GM12878 (cell line): ENCODE measurements around the gene GNAQ.

Experiments
- CHD4 ChIP-seq: fragments of 200-600 bp; sonication (generic); IDR thresholded peaks from 2 replicates; pipeline ENCODE4 v1.6.1; 2016; ENCODE audit warnings: mild to moderate bottlenecking
- MYC ChIP-seq: IDR thresholded peaks from 2 replicates; pipeline ENCODE4 v1.6.1; 2011; ENCODE audit warnings: mild to moderate bottlenecking, low read length, moderate library complexity, inconsistent platforms; ENCODE audit not compliant: insufficient read depth, insufficient replicate concordance, insufficient read length, severe bottlenecking
- NR2F1 ChIP-seq: fragments of 450-650 bp; conservative IDR thresholded peaks from 2 replicates; pipeline ENCODE4 v1.6.1; 2017; ENCODE audit warnings: mild to moderate bottlenecking
- NRF1 ChIP-seq: conservative IDR thresholded peaks from 2 replicates; pipeline ENCODE4 v1.6.1; 2011; ENCODE audit warnings: mild to moderate bottlenecking, low read depth, low read length, improper control_type of control experiment
- RAD21 ChIP-seq: IDR thresholded peaks from 2 replicates; pipeline ENCODE4 v1.6.1; 2011; ENCODE audit warnings: mild to moderate bottlenecking, low read depth, low read length, moderate library complexity; ENCODE audit not compliant: insufficient read depth
- RFX5 ChIP-seq: IDR thresholded peaks from 2 replicates; pipeline ENCODE4 v1.6.1; 2011; ENCODE audit warnings: low read depth, low read length, improper control_type of control experiment
- TF ChIP-seq, protein P1 (sequence below): fragments of 450-650 bp; formaldehyde crosslinking; IDR thresholded peaks from 2 replicates; pipeline ENCODE4 v1.4.0; 2022; ENCODE audit warnings: mild to moderate bottlenecking, moderate library complexity
- TF ChIP-seq, protein P2 (sequence below): fragments of 450-650 bp; IDR thresholded peaks from 2 replicates; pipeline ENCODE4 v1.6.1; 2016; ENCODE audit warnings: mild to moderate bottlenecking

DNA sequence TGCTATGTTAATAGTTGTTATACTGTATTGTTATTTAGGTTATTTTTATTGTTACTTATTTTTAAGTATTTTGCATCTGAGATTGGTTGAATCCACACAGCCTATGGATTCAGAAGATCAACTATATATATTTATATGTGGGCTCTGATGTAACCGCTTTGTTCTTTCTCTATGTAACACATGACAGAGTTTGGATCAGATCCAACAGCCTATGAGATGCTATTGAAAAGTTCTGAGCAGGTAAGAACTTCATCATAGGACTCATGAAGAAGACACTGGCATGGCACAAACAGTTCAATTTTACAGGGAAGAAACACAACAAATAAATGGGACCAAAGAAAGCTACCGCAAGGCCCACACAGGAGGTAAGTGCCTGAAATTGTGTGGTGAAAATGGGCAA lies 93.4 kb downstream of the GNAQ start:
- TF ChIP-seq NR2F1, result no peak
- no peak for TF ChIP-seq MYC
- TF ChIP-seq NRF1, result no peak
- TF ChIP-seq RFX5, result no peak
- TF ChIP-seq RAD21, result no peak
- no peak for TF ChIP-seq CHD4
- TF ChIP-seq, protein P1, sequence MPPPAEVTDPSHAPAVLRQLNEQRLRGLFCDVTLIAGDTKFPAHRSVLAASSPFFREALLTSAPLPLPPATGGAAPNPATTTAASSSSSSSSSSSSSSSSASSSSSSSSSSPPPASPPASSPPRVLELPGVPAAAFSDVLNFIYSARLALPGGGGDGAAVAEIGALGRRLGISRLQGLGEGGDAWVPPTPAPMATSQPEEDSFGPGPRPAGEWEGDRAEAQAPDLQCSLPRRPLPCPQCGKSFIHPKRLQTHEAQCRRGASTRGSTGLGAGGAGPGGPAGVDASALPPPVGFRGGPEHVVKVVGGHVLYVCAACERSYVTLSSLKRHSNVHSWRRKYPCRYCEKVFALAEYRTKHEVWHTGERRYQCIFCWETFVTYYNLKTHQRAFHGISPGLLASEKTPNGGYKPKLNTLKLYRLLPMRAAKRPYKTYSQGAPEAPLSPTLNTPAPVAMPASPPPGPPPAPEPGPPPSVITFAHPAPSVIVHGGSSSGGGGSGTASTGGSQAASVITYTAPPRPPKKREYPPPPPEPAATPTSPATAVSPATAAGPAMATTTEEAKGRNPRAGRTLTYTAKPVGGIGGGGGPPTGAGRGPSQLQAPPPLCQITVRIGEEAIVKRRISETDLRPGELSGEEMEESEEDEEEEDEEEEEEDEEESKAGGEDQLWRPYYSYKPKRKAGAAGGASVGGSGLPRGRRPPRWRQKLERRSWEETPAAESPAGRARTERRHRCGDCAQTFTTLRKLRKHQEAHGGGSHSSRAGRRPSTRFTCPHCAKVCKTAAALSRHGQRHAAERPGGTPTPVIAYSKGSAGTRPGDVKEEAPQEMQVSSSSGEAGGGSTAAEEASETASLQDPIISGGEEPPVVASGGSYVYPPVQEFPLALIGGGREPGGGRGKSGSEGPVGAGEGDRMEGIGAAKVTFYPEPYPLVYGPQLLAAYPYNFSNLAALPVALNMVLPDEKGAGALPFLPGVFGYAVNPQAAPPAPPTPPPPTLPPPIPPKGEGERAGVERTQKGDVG (CRISPR knock-in tag), result no peak
- TF ChIP-seq, protein P2, sequence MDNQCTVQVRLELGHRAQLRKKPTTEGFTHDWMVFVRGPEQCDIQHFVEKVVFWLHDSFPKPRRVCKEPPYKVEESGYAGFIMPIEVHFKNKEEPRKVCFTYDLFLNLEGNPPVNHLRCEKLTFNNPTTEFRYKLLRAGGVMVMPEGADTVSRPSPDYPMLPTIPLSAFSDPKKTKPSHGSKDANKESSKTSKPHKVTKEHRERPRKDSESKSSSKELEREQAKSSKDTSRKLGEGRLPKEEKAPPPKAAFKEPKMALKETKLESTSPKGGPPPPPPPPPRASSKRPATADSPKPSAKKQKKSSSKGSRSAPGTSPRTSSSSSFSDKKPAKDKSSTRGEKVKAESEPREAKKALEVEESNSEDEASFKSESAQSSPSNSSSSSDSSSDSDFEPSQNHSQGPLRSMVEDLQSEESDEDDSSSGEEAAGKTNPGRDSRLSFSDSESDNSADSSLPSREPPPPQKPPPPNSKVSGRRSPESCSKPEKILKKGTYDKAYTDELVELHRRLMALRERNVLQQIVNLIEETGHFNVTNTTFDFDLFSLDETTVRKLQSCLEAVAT, result no peak
